ENCODE data around the gene NOD1. TPM values are rescaled to one million over a fixed set of nuclear protein-coding genes. Genes with fewer than 3 reads are reported as not detected.
A peak's percentile ranks its signal among the peaks of the same experiment; 100 is the strongest.

Gene NOD1
- total RNA-seq, 5 donors from 2014 or later (not counting 1 experiment from before 2014, with no cell fraction given), result 15.6 to 24.6 (median 19.4) TPM

DNA sequence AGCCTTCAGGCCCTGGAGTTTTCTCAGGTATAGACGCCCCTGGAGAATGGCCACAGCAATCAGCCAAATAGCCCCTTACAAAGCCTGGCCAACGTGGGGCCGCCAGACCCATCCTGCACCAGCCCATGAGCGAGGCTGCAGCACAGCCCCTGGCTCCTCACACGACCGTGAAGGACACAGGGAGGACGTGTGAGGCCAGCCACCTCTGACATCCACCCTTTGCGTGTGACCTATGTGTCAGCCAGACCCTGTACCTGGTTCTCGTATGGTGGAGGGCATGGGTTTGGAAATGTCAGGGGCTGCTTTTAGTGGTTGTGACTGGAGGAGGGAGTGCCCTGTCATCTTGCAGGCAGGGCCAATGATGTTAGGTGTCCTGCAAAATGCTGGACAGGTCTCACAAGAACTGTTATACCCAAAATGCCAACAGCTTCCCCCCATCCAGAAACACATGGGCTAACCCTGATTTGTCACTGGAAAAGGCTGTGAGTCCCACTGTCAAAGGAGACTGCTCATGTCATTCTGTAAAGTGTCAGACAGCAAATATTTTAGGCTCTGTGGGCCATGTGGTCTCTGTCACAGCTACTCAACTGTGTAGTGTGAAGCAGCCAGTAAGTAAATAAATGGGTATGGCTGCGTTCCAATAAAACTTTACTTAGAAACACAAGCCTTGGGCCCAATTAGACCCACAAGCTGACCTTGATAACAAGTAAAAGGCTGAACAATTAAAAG, 30.0 kb downstream of the NOD1 start:
- no peak overlapping the region for H3K27ac ChIP-seq (ENCODE audit: low read length)
- H3K27me3 ChIP-seq (replicated peaks in 1 of 2; ENCODE audit: control insufficient read depth in 2 of 2, extremely low read depth in 1 of 2, insufficient read depth in 2 of 2, low read length in 1 of 2), result no peaks in the 10 kb centered on the region
- H3K36me3 ChIP-seq (ENCODE audit: control insufficient read depth in 2 of 2, extremely low read depth in 1 of 2, insufficient read depth in 1 of 2, low read length in 1 of 2), result peaks cover 21 to 54% of the 10 kb centered on the region in 2 donors
- H3K27me3 Mint-ChIP-seq, result no peaks in the 10 kb centered on the region
- ATAC-seq (replicated peaks in 1 of 4), result no peak
- ChIA-PET POLR2A (no interaction called here), CTCF (no interaction called here)
- H3K9me3 Mint-ChIP-seq, result no peaks in the 10 kb centered on the region
- H3K36me3 Mint-ChIP-seq, result peaks cover 42% of the 10 kb centered on the region
- H3K27ac Mint-ChIP-seq, result no peak overlapping the region
- no peak for DNase-seq
- no peak overlapping the region for H3K4me3 ChIP-seq (ENCODE audit: control insufficient read depth in 1 of 2, extremely low read depth in 1 of 2, low read length in 1 of 2)
- H3K4me3 Mint-ChIP-seq, result no peak overlapping the region
- no peaks in the 10 kb centered on the region for H3K9me3 ChIP-seq
- peaks cover 0 to 4% of the 10 kb centered on the region in 2 experiments for H3K4me1 ChIP-seq (ENCODE audit: control insufficient read depth in 1 of 2, extremely low read depth in 1 of 2, insufficient read depth in 2 of 2, low read length in 2 of 2)
- WGBS (ENCODE audit: insufficient coverage), result 97% methylated on average over 7 of the region's 10 CpGs
- H3K4me1 Mint-ChIP-seq, result peaks cover 0 to 11% (median 6%) of the 10 kb centered on the region in 3 donors

DNA sequence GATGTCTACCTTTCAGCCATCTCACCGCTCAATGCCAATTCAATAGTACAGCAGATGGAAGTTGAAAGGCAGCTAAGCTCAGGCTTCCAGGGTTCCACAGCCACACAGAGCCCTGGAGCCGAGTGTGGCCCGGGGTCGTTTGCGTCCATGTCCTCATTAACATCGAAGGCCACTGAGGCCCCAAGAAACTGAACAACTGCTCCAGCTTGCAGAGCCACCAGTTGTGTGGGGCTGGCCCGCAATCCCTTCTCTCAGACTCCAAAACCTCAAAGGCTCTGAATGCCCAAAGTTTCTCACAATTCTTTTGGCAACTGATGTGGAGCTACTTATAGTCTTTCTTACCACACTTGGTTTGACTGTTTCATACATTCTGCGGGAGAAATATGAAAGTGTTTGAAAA, 31.1 kb downstream of the NOD1 start:
- no peak overlapping the region for H3K27ac Mint-ChIP-seq
- ChIA-PET CTCF (no interaction called here), POLR2A (no interaction called here)
- no peak for DNase-seq
- H3K36me3 Mint-ChIP-seq, result peaks cover 37% of the 10 kb centered on the region
- no peak overlapping the region for H3K27ac ChIP-seq (ENCODE audit: low read length)
- H3K9me3 Mint-ChIP-seq, result no peaks in the 10 kb centered on the region
- peaks cover 12 to 49% of the 10 kb centered on the region in 2 donors for H3K36me3 ChIP-seq (ENCODE audit: control insufficient read depth in 2 of 2, extremely low read depth in 1 of 2, insufficient read depth in 1 of 2, low read length in 1 of 2)
- H3K4me3 ChIP-seq (ENCODE audit: control insufficient read depth in 1 of 2, extremely low read depth in 1 of 2, low read length in 1 of 2), result no peak overlapping the region
- no peak overlapping the region for H3K4me3 Mint-ChIP-seq
- peaks cover 0 to 11% (median 6%) of the 10 kb centered on the region in 3 donors for H3K4me1 Mint-ChIP-seq
- H3K27me3 Mint-ChIP-seq, result no peaks in the 10 kb centered on the region
- no peaks in the 10 kb centered on the region for H3K27me3 ChIP-seq (replicated peaks in 1 of 2; ENCODE audit: control insufficient read depth in 2 of 2, extremely low read depth in 1 of 2, insufficient read depth in 2 of 2, low read length in 1 of 2)
- H3K4me1 ChIP-seq (ENCODE audit: control insufficient read depth in 1 of 2, extremely low read depth in 1 of 2, insufficient read depth in 2 of 2, low read length in 2 of 2), result peaks cover 0 to 4% of the 10 kb centered on the region in 2 experiments
- no peaks in the 10 kb centered on the region for H3K9me3 ChIP-seq
- WGBS (ENCODE audit: insufficient coverage), result 98% methylated on average over 7 of the region's 8 CpGs
- ATAC-seq (replicated peaks in 1 of 4), result no peak

DNA sequence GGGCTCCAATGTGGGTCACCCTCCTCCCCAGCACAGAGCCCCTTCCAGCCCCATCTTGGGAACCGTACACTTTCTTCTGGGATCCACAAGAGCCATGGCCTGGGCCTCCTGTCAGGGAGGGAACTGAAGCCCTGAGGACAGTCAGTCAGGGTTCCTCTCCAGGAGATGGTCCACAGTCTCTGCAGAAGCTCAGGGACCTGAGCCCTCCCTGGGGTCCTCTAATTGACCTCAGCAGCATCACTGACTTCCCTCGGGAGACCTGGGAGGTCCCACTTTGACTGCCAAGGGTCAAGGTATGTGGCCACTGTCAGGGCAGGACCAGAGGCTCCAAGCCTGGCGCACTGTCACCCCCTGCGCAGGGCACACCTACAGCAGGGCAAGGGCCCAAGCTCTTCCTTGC, 32.3 kb downstream of the NOD1 start:
- POLR2A ChIA-PET, result interaction anchor here in 1 of 2 donors (0.5 kb wide), 1 partner anchor 57 kb away, joined by 12 read pairs; no protein-coding TSS in a partner anchor
- Mint-ChIP-seq H3K27me3 (no peaks in the 10 kb centered on the region), H3K9me3 (no peaks in the 10 kb centered on the region), H3K36me3 (peaks cover 35% of the 10 kb centered on the region), H3K4me3 (no peak overlapping the region), H3K27ac (peak overlapping the region; percentile 19 to 84), H3K4me1 (peaks cover 0 to 11% (median 6%) of the 10 kb centered on the region in 3 donors)
- H3K27me3 ChIP-seq (replicated peaks in 1 of 2; ENCODE audit: control insufficient read depth in 2 of 2, extremely low read depth in 1 of 2, insufficient read depth in 2 of 2, low read length in 1 of 2), result no peaks in the 10 kb centered on the region
- H3K36me3 ChIP-seq (ENCODE audit: control insufficient read depth in 2 of 2, extremely low read depth in 1 of 2, insufficient read depth in 1 of 2, low read length in 1 of 2), result peaks cover 12 to 37% of the 10 kb centered on the region in 2 donors
- WGBS (ENCODE audit: insufficient coverage), result 94% methylated on average over 4 of the region's 4 CpGs
- CTCF ChIA-PET, result interaction anchor here in 1 of 2 donors (1.0 kb wide), 1 partner anchor 167 kb away, joined by 3 read pairs; no protein-coding TSS in a partner anchor
- H3K4me1 ChIP-seq (ENCODE audit: control insufficient read depth in 1 of 2, extremely low read depth in 1 of 2, insufficient read depth in 2 of 2, low read length in 2 of 2), result peaks cover 0 to 4% of the 10 kb centered on the region in 2 experiments
- H3K9me3 ChIP-seq, result no peaks in the 10 kb centered on the region
- ATAC-seq (replicated peaks in 1 of 4), result peak in 1 of 4 experiments; percentile 30
- no peak for DNase-seq
- no peak overlapping the region for H3K27ac ChIP-seq (ENCODE audit: low read length)
- no peak overlapping the region for H3K4me3 ChIP-seq (ENCODE audit: control insufficient read depth in 1 of 2, extremely low read depth in 1 of 2, low read length in 1 of 2)

DNA sequence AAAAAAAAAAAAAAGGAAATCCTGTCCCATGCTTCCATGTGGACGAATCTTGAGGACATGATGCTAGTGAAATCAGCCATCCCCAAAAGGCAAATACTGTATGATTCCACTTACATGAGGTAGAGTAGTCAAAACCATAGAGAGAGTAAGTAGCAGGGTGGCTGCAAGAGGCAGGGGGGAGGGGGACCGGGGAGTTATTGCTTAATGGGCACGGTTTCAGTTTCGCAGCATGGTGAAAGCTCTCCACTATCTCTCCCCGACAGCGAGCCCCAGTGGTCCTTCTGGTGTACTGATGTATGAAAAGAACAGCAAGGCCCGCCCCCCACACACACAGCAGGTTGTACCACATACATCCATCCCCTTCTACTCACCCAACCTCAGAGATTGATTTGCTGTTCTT, 32.8 kb downstream of the NOD1 start:
- CTCF ChIA-PET, result interaction anchor here in 1 of 2 donors (1.0 kb wide), 1 partner anchor 167 kb away, joined by 3 read pairs; no protein-coding TSS in a partner anchor
- H3K27ac ChIP-seq (ENCODE audit: low read length), result no peak overlapping the region
- H3K9me3 Mint-ChIP-seq, result no peaks in the 10 kb centered on the region
- peaks cover 0 to 4% of the 10 kb centered on the region in 2 experiments for H3K4me1 ChIP-seq (ENCODE audit: control insufficient read depth in 1 of 2, extremely low read depth in 1 of 2, insufficient read depth in 2 of 2, low read length in 2 of 2)
- H3K9me3 ChIP-seq, result no peaks in the 10 kb centered on the region
- peaks cover 8 to 32% of the 10 kb centered on the region in 2 donors for H3K36me3 ChIP-seq (ENCODE audit: control insufficient read depth in 2 of 2, extremely low read depth in 1 of 2, insufficient read depth in 1 of 2, low read length in 1 of 2)
- ATAC-seq (replicated peaks in 1 of 4) (peak; percentile 96 to 100 (median 97)), DNase-seq (peak; percentile 37 to 89 (median 71))
- H3K36me3 Mint-ChIP-seq, result peaks cover 35% of the 10 kb centered on the region
- peaks cover 0 to 11% (median 6%) of the 10 kb centered on the region in 3 donors for H3K4me1 Mint-ChIP-seq
- H3K4me3 ChIP-seq (ENCODE audit: control insufficient read depth in 1 of 2, extremely low read depth in 1 of 2, low read length in 1 of 2), result no peak overlapping the region
- H3K4me3 Mint-ChIP-seq, result no peak overlapping the region
- POLR2A ChIA-PET, result no interaction called here
- WGBS (ENCODE audit: insufficient coverage), result no CpG with 5 or more reads among the region's 7 CpGs
- no peaks in the 10 kb centered on the region for H3K27me3 Mint-ChIP-seq
- H3K27me3 ChIP-seq (replicated peaks in 1 of 2; ENCODE audit: control insufficient read depth in 2 of 2, extremely low read depth in 1 of 2, insufficient read depth in 2 of 2, low read length in 1 of 2), result no peaks in the 10 kb centered on the region
- H3K27ac Mint-ChIP-seq, result peak overlapping the region; percentile 19 to 84

DNA sequence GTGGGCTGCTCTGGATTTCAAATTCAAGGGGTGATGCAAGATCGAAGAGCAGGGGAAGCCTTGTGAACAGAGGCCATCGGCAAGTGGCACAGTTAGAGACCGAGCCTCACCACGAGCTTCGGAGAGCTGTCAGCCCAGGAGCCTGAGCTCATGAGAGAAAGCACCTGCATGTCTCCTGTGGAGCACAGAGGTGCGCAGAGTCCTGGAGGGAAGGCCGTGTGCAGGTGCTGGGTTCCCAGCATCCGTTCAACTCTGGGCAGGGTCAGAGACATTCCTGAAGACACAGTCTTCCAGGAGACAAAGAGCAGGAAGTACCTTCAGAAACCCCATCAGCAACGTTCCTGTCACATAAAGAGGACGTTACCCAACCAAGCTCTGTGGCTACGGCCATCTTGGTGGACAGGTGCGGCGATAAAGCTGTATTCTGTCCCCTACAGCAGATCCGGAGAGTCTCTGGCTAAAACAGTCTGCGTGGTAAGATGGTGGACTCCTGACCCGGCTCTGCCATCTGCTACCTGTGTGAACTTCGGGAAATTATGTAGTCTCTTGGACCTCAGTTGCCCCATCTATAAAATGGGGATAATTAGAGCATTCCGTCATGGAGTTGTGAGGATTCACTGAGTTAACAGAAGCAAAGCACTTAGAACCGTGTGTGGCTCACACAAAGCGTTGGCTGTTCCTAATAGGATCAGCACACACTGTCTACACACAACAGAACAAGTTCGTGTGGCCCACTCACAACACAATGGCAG, 40.6 kb downstream of the NOD1 start:
- no peaks in the 10 kb centered on the region for H3K27me3 ChIP-seq (replicated peaks in 1 of 2; ENCODE audit: control insufficient read depth in 2 of 2, extremely low read depth in 1 of 2, insufficient read depth in 2 of 2, low read length in 1 of 2)
- peaks cover 9 to 41% of the 10 kb centered on the region in 2 donors for H3K36me3 ChIP-seq (ENCODE audit: control insufficient read depth in 2 of 2, extremely low read depth in 1 of 2, insufficient read depth in 1 of 2, low read length in 1 of 2)
- H3K9me3 ChIP-seq, result no peaks in the 10 kb centered on the region
- CTCF ChIA-PET, result interaction anchor here in 1 of 2 donors (0.5 kb wide), 1 partner anchor 34 kb away, joined by 3 read pairs; no protein-coding TSS in a partner anchor
- no peak overlapping the region for H3K27ac ChIP-seq (ENCODE audit: low read length)
- no peaks in the 10 kb centered on the region for H3K4me1 ChIP-seq (ENCODE audit: control insufficient read depth in 1 of 2, extremely low read depth in 1 of 2, insufficient read depth in 2 of 2, low read length in 2 of 2)
- Mint-ChIP-seq H3K4me3 (no peak overlapping the region), H3K27me3 (no peaks in the 10 kb centered on the region), H3K4me1 (peaks cover 0 to 6% (median 0%) of the 10 kb centered on the region in 3 donors), H3K36me3 (peaks cover 50% of the 10 kb centered on the region), H3K9me3 (no peaks in the 10 kb centered on the region), H3K27ac (no peak overlapping the region)
- POLR2A ChIA-PET, result no interaction called here
- 96% methylated on average over 18 of the region's 21 CpGs for WGBS (ENCODE audit: insufficient coverage)
- no peak overlapping the region for H3K4me3 ChIP-seq (ENCODE audit: control insufficient read depth in 1 of 2, extremely low read depth in 1 of 2, low read length in 1 of 2)
- ATAC-seq (replicated peaks in 1 of 4) (no peak), DNase-seq (no peak)

DNA sequence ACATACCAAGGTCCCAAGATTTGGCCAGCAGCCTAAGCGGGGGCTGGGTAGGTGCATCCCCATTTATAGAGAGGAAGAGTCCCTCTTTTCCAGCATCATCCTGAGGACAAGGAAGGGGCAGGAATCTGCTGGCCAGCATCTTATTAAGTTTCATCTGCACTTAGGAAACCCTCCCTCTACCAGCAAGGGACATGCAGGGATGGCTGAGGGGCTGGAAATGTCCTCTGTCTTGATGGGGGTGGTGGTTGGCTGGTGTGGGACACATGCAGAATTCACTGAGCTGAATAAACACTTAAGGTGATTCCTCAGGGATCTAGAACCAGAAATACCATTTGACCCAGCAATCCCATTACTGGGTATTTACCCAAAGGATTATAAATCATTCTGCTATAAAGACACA, 42.1 kb downstream of the NOD1 start:
- ChIA-PET POLR2A (no interaction called here), CTCF (no interaction called here)
- no peak overlapping the region for H3K4me3 Mint-ChIP-seq
- H3K27me3 ChIP-seq (replicated peaks in 1 of 2; ENCODE audit: control insufficient read depth in 2 of 2, extremely low read depth in 1 of 2, insufficient read depth in 2 of 2, low read length in 1 of 2), result no peaks in the 10 kb centered on the region
- H3K27ac Mint-ChIP-seq, result no peak overlapping the region
- H3K27me3 Mint-ChIP-seq, result no peaks in the 10 kb centered on the region
- no peak overlapping the region for H3K27ac ChIP-seq (ENCODE audit: low read length)
- peaks cover 59% of the 10 kb centered on the region for H3K36me3 Mint-ChIP-seq
- H3K4me3 ChIP-seq (ENCODE audit: control insufficient read depth in 1 of 2, extremely low read depth in 1 of 2, low read length in 1 of 2), result no peak overlapping the region
- DNase-seq (no peak), ATAC-seq (replicated peaks in 1 of 4) (no peak)
- H3K9me3 ChIP-seq, result no peaks in the 10 kb centered on the region
- H3K9me3 Mint-ChIP-seq, result no peaks in the 10 kb centered on the region
- peaks cover 11 to 50% of the 10 kb centered on the region in 2 donors for H3K36me3 ChIP-seq (ENCODE audit: control insufficient read depth in 2 of 2, extremely low read depth in 1 of 2, insufficient read depth in 1 of 2, low read length in 1 of 2)
- H3K4me1 ChIP-seq (ENCODE audit: control insufficient read depth in 1 of 2, extremely low read depth in 1 of 2, insufficient read depth in 2 of 2, low read length in 2 of 2), result no peaks in the 10 kb centered on the region
- WGBS (ENCODE audit: insufficient coverage), result no CpG with 5 or more reads among the region's 1 CpG
- H3K4me1 Mint-ChIP-seq, result peaks cover 0 to 9% (median 0%) of the 10 kb centered on the region in 3 donors
